ENCODE measurements around the gene RSPO4. TPM values are rescaled to one million over a fixed set of nuclear protein-coding genes. Genes with fewer than 3 reads are reported as not detected.
"Not testable (repeated sequence)": the region's sequence is repeated elsewhere in the genome, so short reads cannot be mapped to it uniquely, and the experiment has no call there.

The RSPO4 gene
- total and polyA plus RNA-seq, 4 donors, result 0.93 to 1.0 TPM; not detected in 2

DNA sequence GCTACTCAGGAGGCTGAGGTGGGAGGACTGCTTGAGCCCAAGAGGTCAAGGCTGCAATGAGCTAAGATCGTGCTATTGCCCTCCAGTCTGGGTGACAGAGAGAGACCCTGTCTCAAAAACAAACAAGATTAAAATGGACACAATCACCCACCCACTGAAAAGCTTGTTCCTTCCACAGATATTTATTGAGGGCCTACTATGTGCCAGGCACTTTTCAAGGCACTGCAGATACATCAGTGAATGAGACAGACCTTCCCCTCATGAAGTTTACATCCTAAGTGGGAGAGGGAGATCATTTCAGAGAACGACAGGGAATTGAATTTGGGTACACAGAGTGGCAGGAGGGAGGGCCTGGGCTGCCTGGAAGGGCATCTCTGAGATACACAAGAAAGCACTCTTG lies 14.4 kb downstream of the RSPO4 start:
- H3K4me1 ChIP-seq (ENCODE audit: control insufficient read depth in 1 of 2, insufficient read depth in 2 of 2, low read length in 2 of 2), result no peaks in the 10 kb centered on the region
- WGBS, 2 donors, result 70 to 73% methylated on average over 2 of the region's 2 CpGs
- peaks cover 0 to 2% of the 10 kb centered on the region in 2 donors for H3K27me3 ChIP-seq (ENCODE audit: control insufficient read depth in 1 of 2, insufficient read depth in 2 of 2, low read length in 1 of 2)
- no peaks in the 10 kb centered on the region for H3K9me3 ChIP-seq (ENCODE audit: control insufficient read depth, low read length)
- intact Hi-C loops (cut with DNase I), result no loop called here
- H3K4me3 ChIP-seq (ENCODE audit: low read length in 2 of 2), result no peak overlapping the region
- no peak for ATAC-seq (ENCODE audit: low FRiP score)
- peak in 1 of 2 donors; percentile 25 for DNase-seq
- H3K27ac ChIP-seq (ENCODE audit: low read depth in 1 of 2, low read length in 2 of 2), result no peak overlapping the region
- H3K36me3 ChIP-seq (ENCODE audit: control insufficient read depth in 1 of 2, insufficient read depth in 2 of 2, low read length in 1 of 2), result no peaks in the 10 kb centered on the region

- no peaks in the 10 kb centered on the region for H3K36me3 ChIP-seq (ENCODE audit: control insufficient read depth in 1 of 2, insufficient read depth in 2 of 2, low read length in 1 of 2)
- no peaks in the 10 kb centered on the region for H3K4me1 ChIP-seq (ENCODE audit: control insufficient read depth in 1 of 2, insufficient read depth in 2 of 2, low read length in 2 of 2)
- intact Hi-C loops (cut with DNase I), result no loop called here
- H3K4me3 ChIP-seq (ENCODE audit: low read length in 2 of 2), result no peak overlapping the region
- 78 to 80% methylated on average over 4 of the region's 4 CpGs for WGBS, 2 donors
- peaks cover 0 to 2% of the 10 kb centered on the region in 2 donors for H3K27me3 ChIP-seq (ENCODE audit: control insufficient read depth in 1 of 2, insufficient read depth in 2 of 2, low read length in 1 of 2)
- H3K9me3 ChIP-seq (ENCODE audit: control insufficient read depth, low read length), result no peaks in the 10 kb centered on the region
- ATAC-seq (ENCODE audit: low FRiP score) (no peak), DNase-seq (peak in 1 of 2 donors; percentile 15)
- no peak overlapping the region for H3K27ac ChIP-seq (ENCODE audit: low read depth in 1 of 2, low read length in 2 of 2)
Observed at GRCh38 chr20:986733-987355, 15.3 kb downstream of the RSPO4 start.

- H3K36me3 ChIP-seq (ENCODE audit: control insufficient read depth in 1 of 2, insufficient read depth in 2 of 2, low read length in 1 of 2); ATAC-seq (ENCODE audit: low FRiP score); H3K27ac ChIP-seq (ENCODE audit: low read depth in 1 of 2, low read length in 2 of 2); intact Hi-C loops (cut with DNase I); H3K27me3 ChIP-seq (ENCODE audit: control insufficient read depth in 1 of 2, insufficient read depth in 2 of 2, low read length in 1 of 2); H3K4me1 ChIP-seq (ENCODE audit: control insufficient read depth in 1 of 2, insufficient read depth in 2 of 2, low read length in 2 of 2); H3K4me3 ChIP-seq (ENCODE audit: low read length in 2 of 2); H3K9me3 ChIP-seq (ENCODE audit: control insufficient read depth, low read length): not testable (repeated sequence)
- peak in 1 of 2 donors; percentile 0 for DNase-seq
- 86 to 93% methylated on average over 1 of the region's 1 CpG for WGBS, 2 donors
Observed at GRCh38 chr20:984994-985393, 17.1 kb downstream of the RSPO4 start.

DNA sequence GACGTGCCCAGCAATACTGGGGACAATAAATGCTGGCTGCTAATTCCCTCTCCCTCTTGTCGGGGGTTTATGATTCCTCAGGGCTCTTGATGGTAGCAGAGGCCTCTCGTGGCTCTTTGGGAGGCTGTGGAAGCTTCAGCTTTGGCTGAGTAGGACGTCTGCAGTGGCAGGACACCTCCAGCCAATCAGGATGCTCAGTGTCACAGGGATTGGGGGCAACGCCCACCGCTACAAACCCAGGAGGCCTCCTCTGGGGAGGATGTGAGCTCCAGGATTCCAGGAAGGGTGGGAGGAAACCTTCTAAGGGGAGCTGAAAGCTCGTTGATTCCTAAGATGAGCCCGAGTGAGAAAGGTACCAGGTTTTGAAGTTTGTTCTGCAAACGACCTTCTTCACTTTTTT lies 19.4 kb downstream of the RSPO4 start:
- 19 to 22% methylated on average over 9 of the region's 9 CpGs for WGBS, 2 donors
- Histone ChIP-seq H3K9me3 (ENCODE audit: control insufficient read depth, low read length) (no peaks in the 10 kb centered on the region), H3K36me3 (ENCODE audit: control insufficient read depth in 1 of 2, insufficient read depth in 2 of 2, low read length in 1 of 2) (no peaks in the 10 kb centered on the region), H3K27me3 (ENCODE audit: control insufficient read depth in 1 of 2, insufficient read depth in 2 of 2, low read length in 1 of 2) (no peaks in the 10 kb centered on the region), H3K4me1 (ENCODE audit: control insufficient read depth in 1 of 2, insufficient read depth in 2 of 2, low read length in 2 of 2) (no peaks in the 10 kb centered on the region), H3K27ac (ENCODE audit: low read depth in 1 of 2, low read length in 2 of 2) (no peak overlapping the region), H3K4me3 (ENCODE audit: low read length in 2 of 2) (no peak overlapping the region)
- DNase-seq (peak in 1 of 2 donors; percentile 26), ATAC-seq (ENCODE audit: low FRiP score) (no peak)
- intact Hi-C loops (cut with DNase I), result no loop called here

- DNase-seq (no peak), ATAC-seq (ENCODE audit: low FRiP score) (no peak)
- intact Hi-C loops (cut with DNase I), result no loop called here
- WGBS, 2 donors, result 51 to 96% methylated on average over 1 of the region's 1 CpG
- H3K9me3 ChIP-seq (ENCODE audit: control insufficient read depth, low read length), result no peaks in the 10 kb centered on the region
- H3K4me1 ChIP-seq (ENCODE audit: control insufficient read depth in 1 of 2, insufficient read depth in 2 of 2, low read length in 2 of 2), result no peaks in the 10 kb centered on the region
- H3K27ac ChIP-seq (ENCODE audit: low read depth in 1 of 2, low read length in 2 of 2), result no peak overlapping the region
- H3K36me3 ChIP-seq (ENCODE audit: control insufficient read depth in 1 of 2, insufficient read depth in 2 of 2, low read length in 1 of 2), result no peaks in the 10 kb centered on the region
- no peaks in the 10 kb centered on the region for H3K27me3 ChIP-seq (ENCODE audit: control insufficient read depth in 1 of 2, insufficient read depth in 2 of 2, low read length in 1 of 2)
- no peak overlapping the region for H3K4me3 ChIP-seq (ENCODE audit: low read length in 2 of 2)
Observed at GRCh38 chr20:977021-977420, 25.1 kb downstream of the RSPO4 start.

- no peak overlapping the region for H3K27ac ChIP-seq (ENCODE audit: low read depth in 1 of 2, low read length in 2 of 2)
- H3K4me1 ChIP-seq (ENCODE audit: control insufficient read depth in 1 of 2, insufficient read depth in 2 of 2, low read length in 2 of 2), result no peaks in the 10 kb centered on the region
- no peaks in the 10 kb centered on the region for H3K36me3 ChIP-seq (ENCODE audit: control insufficient read depth in 1 of 2, insufficient read depth in 2 of 2, low read length in 1 of 2)
- H3K9me3 ChIP-seq (ENCODE audit: control insufficient read depth, low read length), result no peaks in the 10 kb centered on the region
- intact Hi-C loops (cut with DNase I), result no loop called here
- H3K4me3 ChIP-seq (ENCODE audit: low read length in 2 of 2), result no peak overlapping the region
- H3K27me3 ChIP-seq (ENCODE audit: control insufficient read depth in 1 of 2, insufficient read depth in 2 of 2, low read length in 1 of 2), result no peaks in the 10 kb centered on the region
- WGBS, 2 donors, result 60 to 64% methylated on average over 2 of the region's 2 CpGs
- ATAC-seq (ENCODE audit: low FRiP score) (no peak), DNase-seq (no peak)
Observed at GRCh38 chr20:976033-976432, 26.1 kb downstream of the RSPO4 start.

DNA sequence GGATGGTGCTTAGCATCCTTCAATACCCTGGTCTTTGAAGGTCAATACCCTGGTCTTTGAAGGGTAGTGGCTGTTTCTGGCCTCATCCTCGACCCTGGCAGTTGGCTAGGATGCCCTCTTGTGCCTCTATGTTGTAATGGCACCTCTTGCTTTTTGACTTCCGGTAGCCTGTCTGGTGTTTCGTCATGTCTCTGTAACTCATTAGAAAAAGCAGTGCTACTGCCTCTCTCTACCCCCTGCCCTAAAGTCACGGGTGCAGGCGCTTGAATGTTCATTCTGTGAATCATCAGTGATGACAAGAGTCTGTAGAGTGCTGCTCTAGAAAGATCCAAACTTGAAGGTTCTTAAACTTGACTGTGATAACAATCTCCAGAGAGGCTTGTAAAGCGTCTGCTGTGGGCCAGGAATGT lies 28.3 kb downstream of the RSPO4 start:
- Histone ChIP-seq H3K4me1 (ENCODE audit: control insufficient read depth in 1 of 2, insufficient read depth in 2 of 2, low read length in 2 of 2) (no peaks in the 10 kb centered on the region), H3K27ac (ENCODE audit: low read depth in 1 of 2, low read length in 2 of 2) (no peak overlapping the region), H3K36me3 (ENCODE audit: control insufficient read depth in 1 of 2, insufficient read depth in 2 of 2, low read length in 1 of 2) (no peaks in the 10 kb centered on the region), H3K4me3 (ENCODE audit: low read length in 2 of 2) (no peak overlapping the region), H3K9me3 (ENCODE audit: control insufficient read depth, low read length) (no peaks in the 10 kb centered on the region), H3K27me3 (ENCODE audit: control insufficient read depth in 1 of 2, insufficient read depth in 2 of 2, low read length in 1 of 2) (no peaks in the 10 kb centered on the region)
- peak; percentile 46 for ATAC-seq (ENCODE audit: low FRiP score)
- 10 to 12% methylated on average over 6 of the region's 6 CpGs for whole genome bisulfite sequencing, 2 donors
- intact Hi-C loops (cut with DNase I), result no loop called here
- DNase-seq, result no peak

GRCh38 chr20:972256-972655 lies 29.9 kb downstream of the RSPO4 start:
- H3K27ac ChIP-seq (ENCODE audit: low read depth in 1 of 2, low read length in 2 of 2), result no peak overlapping the region
- H3K4me1 ChIP-seq (ENCODE audit: control insufficient read depth in 1 of 2, insufficient read depth in 2 of 2, low read length in 2 of 2), result no peaks in the 10 kb centered on the region
- WGBS, 2 donors, result 86 to 89% methylated on average over 9 of the region's 9 CpGs
- no peak for ATAC-seq (ENCODE audit: low FRiP score)
- intact Hi-C loops (cut with DNase I), result no loop called here
- no peaks in the 10 kb centered on the region for H3K36me3 ChIP-seq (ENCODE audit: control insufficient read depth in 1 of 2, insufficient read depth in 2 of 2, low read length in 1 of 2)
- DNase-seq, result no peak
- no peaks in the 10 kb centered on the region for H3K27me3 ChIP-seq (ENCODE audit: control insufficient read depth in 1 of 2, insufficient read depth in 2 of 2, low read length in 1 of 2)
- H3K4me3 ChIP-seq (ENCODE audit: low read length in 2 of 2), result no peak overlapping the region
- peaks cover 4% of the 10 kb centered on the region for H3K9me3 ChIP-seq (ENCODE audit: control insufficient read depth, low read length)

GRCh38 chr20:971346-971745 lies 30.8 kb downstream of the RSPO4 start:
- DNase-seq (no peak), ATAC-seq (ENCODE audit: low FRiP score) (no peak)
- intact Hi-C loops (cut with DNase I), result no loop called here
- H3K4me3 ChIP-seq (ENCODE audit: low read length in 2 of 2), result no peak overlapping the region
- H3K27me3 ChIP-seq (ENCODE audit: control insufficient read depth in 1 of 2, insufficient read depth in 2 of 2, low read length in 1 of 2), result no peaks in the 10 kb centered on the region
- no peaks in the 10 kb centered on the region for H3K4me1 ChIP-seq (ENCODE audit: control insufficient read depth in 1 of 2, insufficient read depth in 2 of 2, low read length in 2 of 2)
- H3K36me3 ChIP-seq (ENCODE audit: control insufficient read depth in 1 of 2, insufficient read depth in 2 of 2, low read length in 1 of 2), result no peaks in the 10 kb centered on the region
- no peak overlapping the region for H3K27ac ChIP-seq (ENCODE audit: low read depth in 1 of 2, low read length in 2 of 2)
- H3K9me3 ChIP-seq (ENCODE audit: control insufficient read depth, low read length), result peaks cover 4% of the 10 kb centered on the region
- 66 to 75% methylated on average over 2 of the region's 2 CpGs for WGBS, 2 donors
